EH (cell line): ENCODE results near the gene TMEM39B.
"Not testable (repeated sequence)": the region's sequence is repeated elsewhere in the genome, so short reads cannot be mapped to it uniquely, and the experiment has no call there.

ENCODE experiments used
- DNase-seq: peaks from one replicate; pipeline ENCODE4 v3.0.0-alpha.2; 2015; ENCODE audit warnings: low read depth

The TMEM39B gene

DNA sequence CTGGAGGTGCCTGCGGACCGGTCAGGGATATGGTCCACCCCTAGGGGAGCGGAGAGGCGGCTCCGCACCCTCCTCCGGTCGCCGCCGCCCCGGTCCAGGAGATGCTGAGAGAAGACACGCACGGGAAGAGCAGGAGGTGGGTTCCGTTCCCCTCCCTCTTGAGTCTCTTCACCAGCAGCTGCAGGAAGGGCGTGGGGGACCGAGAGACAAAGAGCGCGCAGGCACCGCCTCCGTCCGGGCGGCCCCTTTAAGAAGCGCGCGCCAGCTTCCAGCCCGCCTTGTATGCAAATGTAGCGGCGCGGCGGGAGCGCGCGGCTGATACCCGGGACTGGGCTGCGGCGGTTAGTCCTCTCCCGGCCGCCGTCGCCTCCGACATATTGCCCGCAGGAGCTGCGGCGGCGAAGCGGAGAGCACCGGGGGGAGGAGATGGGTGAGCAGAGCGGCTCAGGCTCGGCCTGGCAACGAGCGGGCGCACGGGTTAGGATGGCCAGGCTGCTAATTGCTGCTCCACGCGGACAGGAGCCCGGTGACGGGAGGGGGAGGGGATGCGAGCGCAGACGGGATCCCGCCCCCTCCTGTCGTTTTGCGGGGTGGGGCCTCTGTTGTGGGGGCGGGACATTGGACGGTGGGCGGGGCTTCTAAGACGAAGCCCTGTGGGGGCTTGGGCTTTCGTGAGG is at the start of gene TMEM39B:
Gene TMEM39B (plus strand): TSS at position 318 of the 677 bp plus-strand sequence. CDS start 109 bp downstream, at position 427.
- peak; percentile 95 for DNase-seq

DNA sequence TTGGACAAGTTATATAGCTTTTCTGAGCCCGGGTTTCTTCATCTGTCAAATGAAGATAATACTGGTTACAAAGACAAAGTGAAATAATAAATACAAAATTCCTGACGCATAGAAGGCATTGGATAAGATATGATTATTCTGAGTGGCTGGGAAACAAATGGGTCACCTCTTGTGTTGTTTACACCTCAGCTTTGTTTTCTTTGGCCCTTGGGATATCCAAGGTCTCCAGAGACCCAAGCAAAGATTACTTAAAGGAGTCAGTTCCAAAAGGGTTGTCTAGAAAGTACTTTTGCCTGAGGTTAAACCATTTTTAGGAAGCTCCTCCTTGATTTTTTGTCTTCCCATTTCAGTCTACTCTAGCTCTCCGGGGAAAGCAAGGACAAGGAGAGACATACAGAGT is 49.4 kb upstream of the TMEM39B start:
- no peak for DNase-seq

GRCh38 chr1:32025515-32025914 is 47.2 kb upstream of the TMEM39B start:
- DNase-seq: no peak

- DNase-seq: peak; percentile 46
Measured at GRCh38 chr1:32028746-32029145, 44.0 kb upstream of the TMEM39B start.

GRCh38 chr1:32031578-32032274 is 41.0 kb upstream of the TMEM39B start:
- DNase-seq: peak; percentile 87

DNA sequence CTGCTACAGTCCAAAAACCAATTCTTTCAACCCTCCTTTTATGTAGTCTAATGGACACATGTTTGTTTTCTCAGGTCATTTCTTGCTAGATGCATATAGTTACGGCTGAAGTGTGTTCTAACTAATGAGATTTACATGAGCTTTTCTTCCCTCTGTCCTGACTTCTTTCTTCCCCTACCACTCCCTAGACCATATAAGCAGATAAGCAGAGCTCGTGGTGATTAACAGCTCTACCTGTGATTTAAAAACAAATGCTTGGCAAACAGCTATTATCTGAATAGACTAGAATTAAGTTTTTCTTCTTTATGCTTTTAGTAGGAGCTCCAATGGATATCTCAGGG is 40.5 kb upstream of the TMEM39B start:
- no peak for DNase-seq

GRCh38 chr1:32035119-32035518 is 37.6 kb upstream of the TMEM39B start:
- DNase-seq: no peak

DNA sequence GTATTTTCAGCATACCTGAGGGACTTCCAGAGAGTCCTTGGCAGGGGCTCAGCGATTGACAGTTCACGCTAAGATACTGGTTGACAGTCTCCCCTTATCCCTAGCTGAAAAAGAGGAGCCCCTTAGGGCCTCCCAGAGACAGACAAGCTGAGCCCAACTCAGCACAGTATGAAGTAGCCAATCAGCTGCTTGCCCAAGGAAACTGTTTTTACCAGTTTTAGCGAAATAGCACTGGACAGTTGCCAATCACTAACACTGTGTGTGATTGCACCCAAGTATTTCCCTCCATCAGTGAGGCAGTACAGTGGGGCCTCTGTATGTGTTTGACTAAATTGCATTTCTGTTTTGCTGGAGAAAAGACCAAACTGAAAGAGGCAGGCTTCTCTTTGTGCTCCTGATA is 32.0 kb upstream of the TMEM39B start:
- DNase-seq: no peak

GRCh38 chr1:32042330-32042729 is 30.4 kb upstream of the TMEM39B start:
- DNase-seq: no peak

DNA sequence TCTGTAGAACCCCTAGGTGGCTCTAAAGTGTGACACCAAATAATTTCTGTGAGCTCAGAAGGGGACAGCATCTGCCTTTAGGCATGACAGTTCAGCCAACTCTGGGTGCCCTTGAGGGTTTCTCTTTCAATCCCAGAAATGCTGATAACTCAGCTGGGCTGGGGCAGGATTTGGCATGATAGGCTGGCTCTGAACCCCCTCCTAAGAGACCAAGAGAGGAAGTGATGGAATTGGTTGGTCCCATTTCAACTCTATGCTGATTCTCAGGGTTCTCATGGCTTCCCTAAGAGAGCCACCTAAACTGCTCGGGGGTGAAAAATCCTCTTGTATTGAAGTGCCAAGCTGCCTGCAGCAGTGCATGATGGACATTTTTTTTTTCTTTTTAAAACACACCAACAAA is 28.5 kb upstream of the TMEM39B start:
- DNase-seq: no peak

GRCh38 chr1:32045772-32046171 is 27.0 kb upstream of the TMEM39B start:
- DNase-seq: no peak

GRCh38 chr1:32047701-32048100 is 25.0 kb upstream of the TMEM39B start:
- peak; percentile 37 for DNase-seq

GRCh38 chr1:32048440-32048839 is 24.3 kb upstream of the TMEM39B start:
- DNase-seq: peak; percentile 53

DNA sequence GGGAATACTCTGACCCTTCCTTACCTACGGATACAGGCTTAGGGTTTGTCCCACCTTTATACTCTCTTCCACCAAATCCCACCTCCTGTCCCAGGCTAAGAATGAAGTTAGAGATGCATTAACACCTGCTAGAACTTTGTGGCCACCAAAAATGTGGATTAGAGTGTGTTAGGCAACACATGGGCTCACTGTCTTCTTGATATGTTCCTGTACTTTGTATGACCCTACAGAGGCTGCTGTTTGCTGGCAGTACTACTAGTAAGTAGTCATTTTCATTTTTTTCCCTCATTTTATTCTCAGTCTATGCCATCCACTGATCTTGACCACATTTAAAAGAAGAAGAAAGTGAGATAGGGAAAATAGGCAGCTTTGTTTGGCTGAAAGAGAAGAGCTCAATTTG is 21.0 kb upstream of the TMEM39B start:
- no peak for DNase-seq

- DNase-seq: peak; percentile 69
Measured at GRCh38 chr1:32052887-32053286, 19.9 kb upstream of the TMEM39B start.

DNA sequence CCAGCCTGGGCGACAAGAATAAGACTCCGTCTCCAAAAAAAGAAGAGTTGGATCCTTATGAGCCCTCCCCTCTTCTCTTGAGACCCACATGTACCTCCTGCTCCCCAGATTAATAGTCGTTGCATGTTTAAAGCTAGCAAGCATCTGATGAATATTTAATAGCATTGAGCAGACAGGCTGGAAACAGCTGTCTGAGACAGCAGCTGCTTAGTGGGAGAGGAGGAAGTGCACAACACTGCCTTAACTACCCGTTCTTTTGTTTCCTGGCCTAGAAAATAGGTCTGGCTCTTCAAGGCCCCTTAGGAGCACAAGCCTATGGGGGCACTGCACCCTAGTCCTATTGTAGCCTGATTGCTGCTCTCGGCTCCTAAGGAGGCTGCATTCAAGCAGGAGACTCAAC is 17.3 kb upstream of the TMEM39B start:
- DNase-seq: no peak

DNA sequence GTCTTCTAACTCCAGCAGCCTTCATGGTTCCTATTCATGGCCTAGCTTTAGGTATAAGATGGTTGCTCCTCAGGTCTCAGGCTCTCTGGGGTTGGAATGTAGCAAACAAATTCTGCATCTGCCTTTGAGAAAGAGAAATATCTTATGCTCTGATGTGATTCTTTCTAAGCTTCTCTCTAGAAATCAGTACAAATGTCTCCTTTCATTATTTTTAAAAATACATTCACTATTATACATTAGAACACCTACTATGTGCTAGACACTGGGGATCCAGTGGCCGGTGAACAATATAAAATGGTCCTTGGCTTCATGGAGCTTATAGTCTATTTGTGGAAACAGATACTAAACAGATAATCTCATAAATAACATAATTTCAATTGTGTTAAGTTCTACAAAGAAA is 16.1 kb upstream of the TMEM39B start:
- no peak for DNase-seq

GRCh38 chr1:32060914-32061313 is 11.8 kb upstream of the TMEM39B start:
- no peak for DNase-seq

GRCh38 chr1:32062867-32063230 is 9.9 kb upstream of the TMEM39B start:
- peak; percentile 66 for DNase-seq

GRCh38 chr1:32063261-32063681 is 9.5 kb upstream of the TMEM39B start:
- peak; percentile 79 for DNase-seq

DNA sequence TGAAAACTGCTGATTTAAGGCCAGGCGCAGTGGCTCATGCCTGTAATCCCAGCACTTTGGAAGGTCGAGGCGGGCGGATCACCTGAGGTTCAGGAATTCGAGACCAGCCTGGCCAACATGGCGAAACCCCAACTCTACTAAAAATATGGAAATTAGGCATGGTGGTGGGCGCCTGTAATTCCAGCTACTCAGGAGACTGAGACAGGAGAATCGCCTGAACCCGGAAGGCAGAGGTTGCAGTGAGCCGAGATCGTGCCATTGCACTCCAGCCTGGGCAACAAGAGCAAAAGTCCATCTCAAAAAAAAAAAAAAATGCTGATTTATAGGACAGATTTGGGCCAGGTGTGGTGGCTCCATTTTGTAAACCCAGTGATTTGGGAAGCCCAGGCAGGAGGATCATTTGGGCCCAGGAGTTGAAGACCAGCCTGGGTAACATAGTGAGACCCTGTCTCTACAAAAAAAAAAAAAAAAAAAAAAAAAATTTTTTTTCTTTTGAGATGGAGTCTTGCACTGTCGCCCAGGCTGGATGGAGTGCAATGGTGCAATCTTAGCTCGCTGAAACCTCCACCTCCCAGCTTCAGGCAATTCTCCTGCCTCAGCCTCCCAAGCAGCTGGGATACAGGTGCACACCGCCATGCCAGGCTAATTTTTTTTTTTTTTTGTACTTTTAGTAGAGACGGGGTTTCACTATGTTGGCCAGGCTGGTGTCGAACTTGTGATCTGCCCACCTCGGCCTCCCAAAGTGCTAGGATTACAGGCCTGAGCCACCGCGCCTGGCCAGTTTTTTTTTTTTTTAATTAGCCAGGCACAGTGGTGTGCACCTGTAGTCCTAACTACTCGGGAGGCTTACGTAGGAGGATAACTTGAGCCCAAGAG is 6.9 kb upstream of the TMEM39B start:
- DNase-seq: not testable (repeated sequence)

DNA sequence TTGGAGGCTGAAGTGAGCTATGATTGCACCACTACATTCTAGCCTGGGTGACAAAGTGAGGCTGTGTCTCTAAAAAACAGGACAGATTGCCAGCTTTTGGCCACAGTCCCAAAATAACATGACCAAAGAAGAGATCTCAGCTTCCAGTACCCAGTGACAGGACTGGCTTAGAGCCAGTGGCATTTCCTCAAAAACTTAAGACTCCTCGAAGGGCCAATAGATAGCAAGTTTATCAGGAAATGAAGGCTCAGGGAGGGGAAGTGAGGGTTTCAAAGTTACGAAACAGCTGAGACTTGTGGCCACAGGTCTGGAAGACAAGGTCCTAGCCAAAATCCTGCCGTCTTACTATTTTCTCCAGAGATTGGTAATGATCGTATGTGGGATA is 6.3 kb upstream of the TMEM39B start:
- peak; percentile 96 for DNase-seq
